Measurements from ENCODE around the gene MED12L. TPM values are rescaled to one million over a fixed set of nuclear protein-coding genes. Genes with fewer than 3 reads are reported as not detected.
A peak's percentile ranks its signal among the peaks of the same experiment; 100 is the strongest.

The MED12L gene
- total RNA-seq, 1 experiment from 2014 or later: 6.4 TPM

GRCh38 chr3:151318313-151318712 lies 232.8 kb downstream of the MED12L start:
- Histone ChIP-seq H3K4me2 (ENCODE audit: low read length) (peak overlapping the region; percentile 77), H3K9me2 (ENCODE audit: insufficient read depth) (no peaks in the 10 kb centered on the region), H3K9ac (ENCODE audit: low read length) (no peak overlapping the region), H3K27ac (ENCODE audit: low read depth, low read length) (no peak overlapping the region), H2AFZ (ENCODE audit: low read depth, low read length, poor library complexity, severe bottlenecking) (no peak overlapping the region), H3K4me3 (replicated peaks in 1 of 2; ENCODE audit: low read depth in 1 of 2, low read length in 2 of 2) (no peak overlapping the region), H3K27me3 (ENCODE audit: insufficient read depth, low read length) (no peaks in the 10 kb centered on the region), H3K4me1 (ENCODE audit: control insufficient read depth in 1 of 2, insufficient read depth in 2 of 2, low read length in 2 of 2) (peaks cover 44 to 52% of the 10 kb centered on the region in 2 experiments), H3K79me2 (ENCODE audit: insufficient read depth, low read length) (no peaks in the 10 kb centered on the region), H4K20me1 (ENCODE audit: insufficient read depth) (no peaks in the 10 kb centered on the region), H3K36me3 (ENCODE audit: control insufficient read depth in 1 of 2, insufficient read depth in 2 of 2, low read length in 2 of 2) (no peaks in the 10 kb centered on the region), H3K9me3 (ENCODE audit: control insufficient read depth in 1 of 2, insufficient read depth in 1 of 2, low read depth in 1 of 2, low read length in 2 of 2) (no peaks in the 10 kb centered on the region)
- RAD21 ChIA-PET (ENCODE audit: low non-redundant PET in 1 of 2, low total read pairs in 2 of 2, uncharacterized antibody in 2 of 2, unreplicated experiment in 2 of 2): no interaction called here
- intact Hi-C loops (cut with micrococcal nuclease): no loop called here
- TF ChIP-seq JUND (IDR thresholded peaks at IDR 0.05) (no peak), SRF (IDR thresholded peaks at IDR 0.05; ENCODE audit: low read depth) (no peak), SIN3A (IDR thresholded peaks at IDR 0.05; ENCODE audit: low read depth) (no peak), ZNF274 (IDR thresholded peaks at IDR 0.05; ENCODE audit: low read depth, low read length) (no peak), POLR2A (IDR thresholded peaks at IDR 0.05; ENCODE audit: borderline replicate concordance, extremely low read depth, insufficient read depth, insufficient read length) (no peak), FOSL1 (IDR thresholded peaks at IDR 0.05; ENCODE audit: low read depth) (no peak), TCF7L2 (IDR thresholded peaks at IDR 0.05; ENCODE audit: borderline replicate concordance, extremely low read depth, insufficient read depth, insufficient read length) (no peak), EZH2 (IDR thresholded peaks at IDR 0.05) (no peak), EZH2phosphoT487 (IDR thresholded peaks at IDR 0.05; ENCODE audit: borderline replicate concordance) (no peak), ZBTB33 (IDR thresholded peaks at IDR 0.05; ENCODE audit: extremely low read depth, insufficient replicate concordance, low read length) (no peak), SP1 (IDR thresholded peaks at IDR 0.05; ENCODE audit: low read depth) (no peak), ZFX (IDR thresholded peaks at IDR 0.05) (no peak), MAX (IDR thresholded peaks at IDR 0.05) (no peak), RAD21 (IDR thresholded peaks at IDR 0.05; ENCODE audit: low read depth) (no peak), CEBPB (IDR thresholded peaks at IDR 0.05; ENCODE audit: low read depth) (no peak)
- TF ChIP-seq, protein P1, sequence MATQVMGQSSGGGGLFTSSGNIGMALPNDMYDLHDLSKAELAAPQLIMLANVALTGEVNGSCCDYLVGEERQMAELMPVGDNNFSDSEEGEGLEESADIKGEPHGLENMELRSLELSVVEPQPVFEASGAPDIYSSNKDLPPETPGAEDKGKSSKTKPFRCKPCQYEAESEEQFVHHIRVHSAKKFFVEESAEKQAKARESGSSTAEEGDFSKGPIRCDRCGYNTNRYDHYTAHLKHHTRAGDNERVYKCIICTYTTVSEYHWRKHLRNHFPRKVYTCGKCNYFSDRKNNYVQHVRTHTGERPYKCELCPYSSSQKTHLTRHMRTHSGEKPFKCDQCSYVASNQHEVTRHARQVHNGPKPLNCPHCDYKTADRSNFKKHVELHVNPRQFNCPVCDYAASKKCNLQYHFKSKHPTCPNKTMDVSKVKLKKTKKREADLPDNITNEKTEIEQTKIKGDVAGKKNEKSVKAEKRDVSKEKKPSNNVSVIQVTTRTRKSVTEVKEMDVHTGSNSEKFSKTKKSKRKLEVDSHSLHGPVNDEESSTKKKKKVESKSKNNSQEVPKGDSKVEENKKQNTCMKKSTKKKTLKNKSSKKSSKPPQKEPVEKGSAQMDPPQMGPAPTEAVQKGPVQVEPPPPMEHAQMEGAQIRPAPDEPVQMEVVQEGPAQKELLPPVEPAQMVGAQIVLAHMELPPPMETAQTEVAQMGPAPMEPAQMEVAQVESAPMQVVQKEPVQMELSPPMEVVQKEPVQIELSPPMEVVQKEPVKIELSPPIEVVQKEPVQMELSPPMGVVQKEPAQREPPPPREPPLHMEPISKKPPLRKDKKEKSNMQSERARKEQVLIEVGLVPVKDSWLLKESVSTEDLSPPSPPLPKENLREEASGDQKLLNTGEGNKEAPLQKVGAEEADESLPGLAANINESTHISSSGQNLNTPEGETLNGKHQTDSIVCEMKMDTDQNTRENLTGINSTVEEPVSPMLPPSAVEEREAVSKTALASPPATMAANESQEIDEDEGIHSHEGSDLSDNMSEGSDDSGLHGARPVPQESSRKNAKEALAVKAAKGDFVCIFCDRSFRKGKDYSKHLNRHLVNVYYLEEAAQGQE (IDR thresholded peaks at IDR 0.05; ENCODE audit: low read depth): no peak
- no TSS peak for BruUV-seq (replicated peaks)
- DNase-seq (ENCODE audit: low read depth, low spot score) (no peak), ATAC-seq (no peak)
- POLR2A ChIA-PET: no interaction called here
- CTCF ChIA-PET: interaction anchor here (1.6 kb wide), 1 partner anchor 9 kb away, joined by 5 read pairs; no protein-coding TSS in a partner anchor
